Nephron progenitor cell (in vitro differentiated cells): Measurements from ENCODE around the gene DTX2.
A peak's percentile ranks its signal among the peaks of the same experiment; 100 is the strongest.
"Not testable (repeated sequence)": the region's sequence is repeated elsewhere in the genome, so short reads cannot be mapped to it uniquely, and the experiment has no call there.

ENCODE experiments used
- DNase-seq: peaks from one replicate; pipeline ENCODE4 v3.0.0; 2021
- H3K27ac Mint-ChIP-seq: 2 replicates; pipeline ENCODE4 v1.8.0; 2021; ENCODE audit warnings: mild to moderate bottlenecking, moderate library complexity, mixed read lengths
- H3K27me3 Mint-ChIP-seq: 2 replicates; pipeline ENCODE4 v1.8.0; 2021; ENCODE audit warnings: mild to moderate bottlenecking, low read depth, mixed read lengths; ENCODE audit not compliant: poor library complexity
- H3K36me3 Mint-ChIP-seq: 2 replicates; pipeline ENCODE4 v1.8.0; 2021; ENCODE audit warnings: low read depth, mixed read lengths
- H3K4me1 Mint-ChIP-seq: 2 replicates; pipeline ENCODE4 v1.8.0; 2021; ENCODE audit warnings: mixed read lengths
- H3K4me3 Mint-ChIP-seq: 2 replicates; pipeline ENCODE4 v1.8.0; 2021; ENCODE audit warnings: mild to moderate bottlenecking, moderate library complexity, mixed read lengths
- H3K9me3 Mint-ChIP-seq: 2 replicates; pipeline ENCODE4 v1.8.0; 2021; ENCODE audit warnings: mild to moderate bottlenecking, moderate library complexity, mixed read lengths
- TF ChIP-seq, protein P1 (sequence below): fragments of 200-600 bp; sonication (generic); IDR thresholded peaks from 2 replicates; pipeline ENCODE4 v1.5.0; 2021; ENCODE audit warnings: antibody characterized with exemption

Gene DTX2

DNA sequence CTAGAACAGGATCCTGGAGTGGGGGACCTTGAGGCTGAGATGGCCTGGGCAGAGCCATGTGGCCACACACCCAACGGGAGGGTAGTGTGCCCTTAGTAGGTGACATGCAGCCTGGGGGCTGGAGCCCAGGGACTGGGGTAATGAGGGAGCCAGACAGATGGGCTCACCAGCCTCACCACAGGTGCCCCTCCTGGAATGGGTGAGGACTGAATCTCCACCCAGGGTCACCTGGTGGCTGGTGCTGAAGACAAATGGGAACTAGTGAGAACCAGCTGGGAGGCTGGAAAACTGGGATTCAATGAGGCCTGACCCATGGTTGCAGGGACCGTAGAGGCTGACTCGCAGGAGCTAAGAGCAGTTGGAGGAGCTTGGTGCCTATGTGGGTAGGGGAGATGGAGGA lies 30.7 kb upstream of the DTX2 start:
- Mint-ChIP-seq H3K36me3 (no peaks in the 10 kb centered on the region), H3K27ac (no peak overlapping the region), H3K9me3 (no peaks in the 10 kb centered on the region), H3K27me3 (peaks cover 7% of the 10 kb centered on the region), H3K4me3 (no peak overlapping the region), H3K4me1 (no peaks in the 10 kb centered on the region)
- no peak for DNase-seq
- TF ChIP-seq, protein P1, sequence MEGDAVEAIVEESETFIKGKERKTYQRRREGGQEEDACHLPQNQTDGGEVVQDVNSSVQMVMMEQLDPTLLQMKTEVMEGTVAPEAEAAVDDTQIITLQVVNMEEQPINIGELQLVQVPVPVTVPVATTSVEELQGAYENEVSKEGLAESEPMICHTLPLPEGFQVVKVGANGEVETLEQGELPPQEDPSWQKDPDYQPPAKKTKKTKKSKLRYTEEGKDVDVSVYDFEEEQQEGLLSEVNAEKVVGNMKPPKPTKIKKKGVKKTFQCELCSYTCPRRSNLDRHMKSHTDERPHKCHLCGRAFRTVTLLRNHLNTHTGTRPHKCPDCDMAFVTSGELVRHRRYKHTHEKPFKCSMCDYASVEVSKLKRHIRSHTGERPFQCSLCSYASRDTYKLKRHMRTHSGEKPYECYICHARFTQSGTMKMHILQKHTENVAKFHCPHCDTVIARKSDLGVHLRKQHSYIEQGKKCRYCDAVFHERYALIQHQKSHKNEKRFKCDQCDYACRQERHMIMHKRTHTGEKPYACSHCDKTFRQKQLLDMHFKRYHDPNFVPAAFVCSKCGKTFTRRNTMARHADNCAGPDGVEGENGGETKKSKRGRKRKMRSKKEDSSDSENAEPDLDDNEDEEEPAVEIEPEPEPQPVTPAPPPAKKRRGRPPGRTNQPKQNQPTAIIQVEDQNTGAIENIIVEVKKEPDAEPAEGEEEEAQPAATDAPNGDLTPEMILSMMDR = no peak

DNA sequence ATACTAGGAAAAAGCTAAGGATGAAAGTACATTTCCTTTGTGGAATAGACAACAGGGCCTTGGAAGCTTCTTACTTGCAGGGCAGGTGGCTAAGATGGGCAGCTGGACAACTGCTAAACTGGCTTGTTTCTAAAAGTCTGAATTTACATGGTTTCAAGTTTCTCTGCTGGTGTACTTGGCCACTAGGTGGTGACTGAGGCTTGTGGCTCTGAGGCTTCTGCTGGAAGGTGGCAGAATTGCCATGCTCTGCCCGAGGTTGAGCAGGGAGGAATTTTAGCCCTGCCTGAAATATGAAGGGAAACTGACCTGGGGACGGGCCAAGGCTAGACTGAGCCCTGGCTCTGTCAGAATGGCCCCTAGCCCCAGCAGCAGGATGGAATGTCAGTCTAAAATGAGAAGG lies 23.6 kb upstream of the DTX2 start:
- H3K36me3 Mint-ChIP-seq, H3K4me1 Mint-ChIP-seq, H3K9me3 Mint-ChIP-seq, H3K4me3 Mint-ChIP-seq, H3K27ac Mint-ChIP-seq, H3K27me3 Mint-ChIP-seq: not testable (repeated sequence)
- TF ChIP-seq, protein P1 = peak; percentile 55
- DNase-seq = peak; percentile 69

DNA sequence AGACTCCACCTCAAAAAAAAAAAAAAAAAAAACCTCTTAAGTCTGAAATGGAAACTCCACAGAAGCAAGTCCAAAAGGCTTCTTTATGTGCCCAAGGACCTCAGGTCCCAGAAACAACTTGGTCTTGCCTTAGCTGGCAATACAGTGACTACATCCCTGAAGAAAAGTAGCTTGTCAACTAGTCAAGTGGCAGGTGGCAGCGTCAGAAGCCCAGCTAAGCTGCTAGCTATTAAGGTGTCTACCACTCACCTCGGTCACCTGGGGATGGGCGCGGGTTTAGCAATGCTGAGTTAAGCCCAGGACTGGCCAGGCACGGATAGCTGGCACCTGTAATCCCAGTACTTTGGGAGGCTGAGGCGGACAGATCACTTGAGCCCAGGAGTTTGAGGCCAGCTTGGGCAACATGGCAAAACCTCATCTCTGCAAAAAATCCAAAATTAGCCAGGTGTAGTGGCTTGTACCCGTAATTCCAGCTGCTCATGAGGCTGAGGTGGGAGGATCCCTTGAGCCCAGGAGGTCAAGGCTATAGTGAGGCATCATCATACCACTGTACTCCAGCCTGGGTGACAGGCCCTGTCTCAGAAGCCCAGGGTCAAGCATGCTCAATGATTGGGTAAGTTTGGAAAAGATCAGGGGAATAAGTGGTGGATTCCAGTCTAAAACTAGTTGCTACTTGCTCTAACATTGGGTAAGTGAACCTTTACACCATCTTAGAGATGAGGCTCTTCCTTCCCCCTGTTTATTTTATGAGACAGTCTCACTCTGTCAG lies 22.2 kb upstream of the DTX2 start:
- not testable (repeated sequence) for H3K4me3 Mint-ChIP-seq, H3K9me3 Mint-ChIP-seq, DNase-seq, H3K27me3 Mint-ChIP-seq, H3K36me3 Mint-ChIP-seq, H3K27ac Mint-ChIP-seq, H3K4me1 Mint-ChIP-seq

DNA sequence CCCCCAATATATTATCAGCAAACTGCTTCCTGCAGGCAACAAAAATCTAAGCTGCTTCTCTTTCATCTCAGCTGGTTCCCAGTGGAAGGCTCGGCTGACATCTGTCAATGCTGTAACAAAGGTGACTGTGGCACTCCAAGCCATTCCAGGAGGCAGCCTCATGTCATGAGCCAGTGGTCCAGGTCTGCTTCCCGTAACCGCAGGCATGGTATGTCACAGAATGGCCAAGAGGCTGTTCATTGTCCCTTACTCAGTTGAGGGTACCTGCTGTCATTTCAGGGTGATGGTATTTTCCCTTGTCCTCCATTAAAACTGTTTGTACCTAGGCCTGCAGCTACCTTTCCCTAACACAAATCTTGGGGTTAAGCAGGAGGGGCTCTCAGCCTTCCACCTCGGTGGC lies 21.1 kb upstream of the DTX2 start:
- DNase-seq, H3K9me3 Mint-ChIP-seq, H3K4me1 Mint-ChIP-seq, H3K27me3 Mint-ChIP-seq, H3K4me3 Mint-ChIP-seq, H3K36me3 Mint-ChIP-seq, H3K27ac Mint-ChIP-seq: not testable (repeated sequence)

DNA sequence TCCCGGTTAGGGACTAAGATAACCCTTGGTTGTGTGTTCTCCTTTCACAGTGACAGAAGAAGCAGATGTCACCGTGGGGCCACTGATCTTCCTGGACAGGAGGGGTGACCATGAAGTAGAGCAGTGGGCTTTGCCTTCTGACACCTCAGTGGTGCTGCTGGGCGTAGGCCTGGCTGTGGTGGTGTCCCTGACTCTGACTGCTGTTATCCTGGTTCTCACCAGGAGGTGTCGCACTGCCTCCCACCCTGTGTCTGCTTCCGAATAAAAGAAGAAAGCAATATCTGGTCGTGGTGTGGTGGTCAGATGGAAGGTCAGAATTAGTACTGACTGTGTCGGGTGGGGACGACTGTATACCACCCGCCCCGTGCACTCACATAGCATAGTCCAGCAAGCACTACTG lies 19.7 kb upstream of the DTX2 start:
- H3K36me3 Mint-ChIP-seq, H3K4me3 Mint-ChIP-seq, DNase-seq, H3K27me3 Mint-ChIP-seq, H3K27ac Mint-ChIP-seq, H3K4me1 Mint-ChIP-seq, H3K9me3 Mint-ChIP-seq: not testable (repeated sequence)

DNA sequence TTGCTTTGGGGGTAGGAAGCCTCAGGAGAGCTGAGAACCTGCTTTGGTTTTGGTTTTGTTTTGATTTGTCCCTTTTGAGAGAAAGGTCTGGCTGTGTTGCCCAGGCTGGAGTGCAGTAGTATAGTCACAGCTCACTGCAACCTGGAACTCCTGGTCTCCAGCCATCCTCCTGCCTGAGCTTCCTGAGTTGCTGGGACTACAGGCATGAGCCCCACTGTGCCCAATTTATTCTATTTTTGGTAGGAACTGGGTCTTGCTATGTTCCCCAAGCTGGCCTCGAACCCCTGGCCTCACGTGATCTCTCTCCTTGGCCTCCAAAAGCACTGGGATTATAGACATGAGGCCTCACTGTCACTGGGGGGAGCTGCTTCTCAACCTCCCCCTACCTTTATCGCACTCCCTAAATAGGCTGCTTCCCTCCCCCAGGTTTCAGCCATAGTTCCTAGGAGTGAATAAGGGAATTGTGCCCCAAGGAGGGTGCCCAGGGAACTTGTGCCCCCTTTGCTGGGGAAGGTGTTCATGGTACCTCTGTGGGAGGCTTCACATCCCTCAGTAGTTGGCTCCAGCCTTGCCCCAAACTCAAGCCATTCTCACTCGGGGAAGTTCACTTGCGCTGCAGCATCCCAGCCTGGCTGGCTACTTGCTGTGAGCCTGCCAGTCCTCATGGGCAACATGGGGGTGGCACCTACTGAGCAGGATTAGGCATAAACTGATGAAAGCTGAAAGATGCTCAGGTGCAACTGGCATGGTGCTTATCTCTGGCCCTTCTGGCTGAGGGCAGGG lies 18.7 kb upstream of the DTX2 start:
- H3K36me3 Mint-ChIP-seq, H3K27ac Mint-ChIP-seq, DNase-seq, H3K27me3 Mint-ChIP-seq, H3K4me3 Mint-ChIP-seq, H3K4me1 Mint-ChIP-seq, H3K9me3 Mint-ChIP-seq: not testable (repeated sequence)

DNA sequence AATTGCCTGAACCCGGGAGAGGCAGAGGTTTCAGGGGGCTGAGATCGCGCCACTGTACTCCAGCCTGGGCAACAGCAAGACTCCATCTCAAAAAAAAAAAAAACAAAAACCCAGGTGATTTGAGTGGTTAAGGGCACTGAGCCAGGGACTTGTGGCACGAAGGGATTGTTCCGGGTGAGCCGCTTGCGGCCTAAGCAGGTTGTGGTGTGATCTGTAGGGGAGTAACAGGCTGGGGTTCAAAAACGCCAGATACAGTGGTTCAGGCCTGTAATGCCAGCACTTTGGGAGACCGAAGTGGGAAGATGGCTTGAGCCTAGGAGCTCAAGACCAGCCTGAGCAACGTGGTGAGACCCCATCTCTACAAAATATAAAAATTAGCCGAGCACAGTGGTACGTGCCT lies 17.7 kb upstream of the DTX2 start:
- H3K4me1 Mint-ChIP-seq, H3K4me3 Mint-ChIP-seq, H3K36me3 Mint-ChIP-seq, H3K27me3 Mint-ChIP-seq, H3K9me3 Mint-ChIP-seq, DNase-seq: not testable (repeated sequence)
- H3K27ac Mint-ChIP-seq = peak overlapping the region; percentile 42

DNA sequence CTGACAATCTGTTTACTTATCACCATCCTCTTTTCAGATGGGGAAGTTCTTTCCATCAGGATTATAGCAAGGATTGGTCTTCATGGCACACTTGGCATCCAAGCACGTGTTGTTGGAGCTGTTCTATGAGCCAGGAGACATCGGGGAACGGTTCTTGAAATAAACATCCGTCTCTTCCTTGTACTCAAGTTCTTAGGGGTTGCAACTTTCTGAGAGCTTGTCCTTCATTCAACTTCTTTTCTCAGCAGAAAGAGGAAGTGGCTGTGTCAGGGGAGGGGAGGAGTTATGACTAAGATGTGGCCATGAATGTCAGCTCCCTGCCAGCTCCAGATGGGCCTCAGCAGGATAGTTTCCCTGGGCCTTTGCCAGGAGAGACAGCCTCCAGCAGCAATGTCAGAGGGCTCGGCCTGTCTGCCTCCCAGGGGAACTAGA lies 15.9 kb upstream of the DTX2 start:
- not testable (repeated sequence) for DNase-seq, H3K27ac Mint-ChIP-seq

DNA sequence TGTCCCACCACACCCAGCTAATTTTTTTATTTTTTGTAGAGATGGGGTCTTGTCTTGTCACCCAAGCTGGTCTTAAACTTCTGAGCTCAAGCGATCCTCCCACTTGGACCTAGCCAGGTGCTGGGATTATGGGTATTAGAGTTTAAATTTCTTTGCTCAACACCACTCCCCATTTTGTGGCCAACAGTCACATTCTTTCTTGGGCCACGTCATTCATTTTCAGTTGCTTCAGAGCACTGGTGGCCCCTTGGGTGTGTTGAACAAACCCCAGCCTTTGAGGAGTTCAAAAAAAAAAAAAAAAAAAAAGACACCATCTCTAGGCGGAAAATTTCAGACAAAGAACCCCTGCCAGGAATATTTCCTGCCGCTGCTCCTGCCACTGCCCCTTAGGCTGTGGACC lies 4.5 kb upstream of the DTX2 start:
- H3K36me3 Mint-ChIP-seq, H3K9me3 Mint-ChIP-seq, DNase-seq, H3K4me1 Mint-ChIP-seq, H3K4me3 Mint-ChIP-seq, H3K27ac Mint-ChIP-seq, H3K27me3 Mint-ChIP-seq: not testable (repeated sequence)

More for the DNA sequence above, 15.9 kb upstream of the DTX2 start:
- not testable (repeated sequence) for H3K9me3 Mint-ChIP-seq, H3K4me3 Mint-ChIP-seq, H3K27me3 Mint-ChIP-seq, H3K4me1 Mint-ChIP-seq, H3K36me3 Mint-ChIP-seq

DNA sequence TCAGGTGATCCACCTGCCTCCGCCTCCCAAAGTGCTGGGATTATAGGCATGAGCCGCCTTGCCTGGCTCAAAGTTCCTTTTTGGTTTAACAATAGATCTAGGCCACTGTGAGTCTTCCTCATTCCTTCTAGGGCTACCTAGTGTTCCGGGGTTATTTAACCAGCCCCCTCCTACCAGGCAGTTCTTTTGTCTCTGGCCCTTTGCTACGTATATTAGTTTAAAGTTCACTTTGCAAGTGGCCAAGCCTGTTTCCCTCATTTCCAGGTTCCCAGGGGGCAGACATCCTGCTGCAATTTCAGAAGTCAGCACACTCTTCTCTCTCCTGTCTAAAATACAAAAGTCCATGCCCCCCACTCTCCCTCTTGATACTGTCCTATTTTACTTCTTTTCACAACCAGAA lies 3.0 kb upstream of the DTX2 start:
- not testable (repeated sequence) for H3K27ac Mint-ChIP-seq, DNase-seq, H3K36me3 Mint-ChIP-seq, H3K27me3 Mint-ChIP-seq, H3K9me3 Mint-ChIP-seq, H3K4me1 Mint-ChIP-seq, H3K4me3 Mint-ChIP-seq

DNA sequence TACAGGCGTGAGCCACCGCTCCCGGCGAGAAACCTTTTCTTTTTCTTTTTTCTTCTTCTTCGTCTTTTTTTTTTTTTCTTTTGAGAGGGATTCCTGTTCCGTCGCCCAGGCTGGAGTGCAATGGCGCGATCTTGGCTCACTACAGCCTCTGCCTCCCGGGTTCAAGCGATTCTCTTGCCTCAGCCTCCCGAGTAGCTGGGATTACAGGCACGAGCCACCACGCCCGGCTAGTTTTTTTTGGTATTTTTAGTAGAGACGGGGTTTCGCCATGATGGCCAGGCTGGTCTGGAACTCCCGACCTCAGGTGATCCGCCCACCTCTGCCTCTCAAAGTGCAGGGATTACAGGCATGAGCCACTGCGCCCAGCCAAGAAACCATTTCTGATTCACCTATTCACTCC lies 742 bp upstream of the DTX2 start:
- not testable (repeated sequence) for H3K36me3 Mint-ChIP-seq, H3K9me3 Mint-ChIP-seq, H3K27me3 Mint-ChIP-seq, DNase-seq, H3K4me3 Mint-ChIP-seq, H3K27ac Mint-ChIP-seq, H3K4me1 Mint-ChIP-seq

DNA sequence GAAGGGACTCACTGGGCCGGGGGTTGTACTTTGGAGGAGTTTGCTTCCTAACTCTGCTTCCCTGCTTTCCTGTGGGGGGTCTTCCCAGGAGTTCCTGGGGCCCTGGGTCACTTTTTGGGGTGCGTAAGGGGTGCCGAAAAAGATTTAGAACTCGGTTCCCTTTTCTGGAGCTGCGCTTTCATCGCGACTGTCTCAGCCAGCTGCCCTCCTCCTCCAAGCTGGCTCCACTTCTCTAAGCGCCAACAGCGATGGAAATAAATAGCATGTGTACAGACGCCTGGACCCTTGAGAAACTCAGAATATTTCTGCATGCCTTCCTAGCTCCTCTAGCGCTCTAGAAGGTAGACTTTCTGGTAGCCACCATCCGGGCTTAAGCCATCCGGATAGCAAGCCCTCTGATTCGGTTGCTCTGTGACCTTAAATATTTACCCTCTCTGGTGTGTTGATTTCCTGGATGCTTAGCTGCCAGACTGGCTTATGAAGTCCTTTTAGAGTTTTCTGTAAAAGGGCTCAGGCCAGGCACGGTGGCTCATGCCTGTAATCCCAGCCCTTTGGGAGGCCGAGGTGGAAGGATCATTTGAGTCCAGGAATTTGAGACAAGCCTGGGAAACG lies 868 bp downstream of the DTX2 start:
- not testable (repeated sequence) for H3K36me3 Mint-ChIP-seq, H3K4me1 Mint-ChIP-seq, H3K27ac Mint-ChIP-seq, H3K27me3 Mint-ChIP-seq, H3K9me3 Mint-ChIP-seq, H3K4me3 Mint-ChIP-seq, DNase-seq
